ENCODE data around the gene CIZ1.
A peak's percentile ranks its signal among the peaks of the same experiment; 100 is the strongest.

Gene CIZ1

GRCh38 chr9:128190013-128190412 lies 1.4 kb downstream of the CIZ1 start:
- DNase-seq (ENCODE audit: low spot score), result no peak

GRCh38 chr9:128188209-128188608 lies 3.2 kb downstream of the CIZ1 start:
- DNase-seq (ENCODE audit: low spot score), result no peak

GRCh38 chr9:128187361-128187760 lies 4.0 kb downstream of the CIZ1 start:
- no peak for DNase-seq (ENCODE audit: low spot score)

DNA sequence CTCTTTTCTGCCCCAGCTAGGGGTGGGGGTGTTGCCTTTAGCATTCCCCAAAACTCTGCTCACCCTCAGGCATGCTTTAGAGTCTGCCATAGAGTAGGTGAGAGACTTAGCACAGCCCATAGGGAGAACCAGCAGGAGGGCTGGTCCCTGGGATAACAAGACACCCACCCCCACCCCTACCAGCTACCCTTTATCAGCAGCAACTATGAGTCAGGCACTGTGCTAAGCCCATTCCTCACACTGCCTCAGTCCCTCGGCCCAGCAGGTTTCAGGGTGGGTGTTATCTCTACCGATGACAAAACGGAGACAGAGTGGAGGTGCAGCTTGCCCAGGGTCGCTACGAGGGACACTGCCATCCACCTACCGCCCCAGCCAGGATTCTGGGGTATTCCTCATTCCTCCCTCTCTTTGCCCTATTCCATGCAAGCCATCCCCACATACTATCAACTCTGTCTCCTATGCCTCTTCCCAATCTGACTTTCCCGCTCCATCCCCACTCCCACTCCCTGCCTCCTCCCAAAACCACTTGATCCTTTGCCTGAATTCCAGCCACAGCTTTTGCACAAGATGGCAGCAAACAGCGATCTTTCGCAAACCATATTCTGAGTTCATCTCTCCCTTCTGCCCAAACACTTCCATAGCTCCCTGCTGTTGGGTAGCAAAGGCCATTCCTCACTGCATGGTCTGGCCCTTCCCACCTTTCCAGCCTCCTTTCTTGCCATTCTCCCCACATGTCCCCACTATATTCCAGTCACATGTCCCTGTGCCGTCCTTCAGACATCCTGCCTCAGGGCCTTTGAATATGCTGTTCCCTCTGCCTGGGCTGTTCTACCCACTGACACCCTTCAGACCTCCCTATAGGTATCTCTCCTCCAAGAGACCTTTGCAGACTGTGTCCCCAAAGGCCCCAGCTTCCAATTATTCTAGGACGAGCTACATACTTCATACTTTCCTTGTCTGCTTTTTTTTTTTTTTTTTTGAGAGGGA lies 5.1 kb downstream of the CIZ1 start:
- DNase-seq (ENCODE audit: low spot score), result no peak

DNA sequence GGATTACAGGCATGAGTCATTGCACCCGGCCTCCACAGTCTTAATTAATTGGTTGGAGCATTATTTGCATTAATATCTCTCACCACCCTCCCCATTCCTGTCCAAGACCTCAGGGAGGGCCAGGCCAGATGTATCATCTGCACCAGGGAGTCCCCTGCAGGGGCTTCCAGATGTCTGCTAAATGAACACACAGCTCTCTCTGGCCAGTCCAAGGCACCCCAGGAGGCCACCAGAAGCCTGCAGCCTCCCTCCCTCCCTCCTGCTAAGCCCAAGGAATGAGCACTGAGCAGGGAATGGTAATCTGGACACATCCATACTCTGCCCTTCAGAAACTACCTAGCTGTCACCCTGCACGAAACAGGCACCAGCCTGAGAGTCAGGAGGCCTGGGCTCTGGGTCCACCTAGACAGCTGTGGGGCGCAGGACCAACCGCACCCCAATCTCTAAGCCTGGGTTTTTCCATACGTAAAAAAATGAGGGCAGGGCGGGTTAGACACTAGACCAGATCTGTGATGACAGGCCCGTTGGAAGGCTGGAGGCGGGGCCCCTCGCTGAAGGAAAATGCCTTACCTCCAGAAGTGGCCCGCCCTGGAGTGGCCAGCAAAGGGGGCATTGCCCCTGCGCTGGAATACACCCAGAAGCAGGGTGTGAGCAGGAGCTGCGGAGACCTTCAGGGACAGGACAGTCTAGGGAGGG lies 8.3 kb downstream of the CIZ1 start:
- DNase-seq (ENCODE audit: low spot score), result no peak

GRCh38 chr9:128181480-128181879 lies 9.9 kb downstream of the CIZ1 start:
- peak; percentile 63 for DNase-seq (ENCODE audit: low spot score)

- no peak for DNase-seq (ENCODE audit: low spot score)
Measured at GRCh38 chr9:128180447-128180846, 10.9 kb downstream of the CIZ1 start.

DNA sequence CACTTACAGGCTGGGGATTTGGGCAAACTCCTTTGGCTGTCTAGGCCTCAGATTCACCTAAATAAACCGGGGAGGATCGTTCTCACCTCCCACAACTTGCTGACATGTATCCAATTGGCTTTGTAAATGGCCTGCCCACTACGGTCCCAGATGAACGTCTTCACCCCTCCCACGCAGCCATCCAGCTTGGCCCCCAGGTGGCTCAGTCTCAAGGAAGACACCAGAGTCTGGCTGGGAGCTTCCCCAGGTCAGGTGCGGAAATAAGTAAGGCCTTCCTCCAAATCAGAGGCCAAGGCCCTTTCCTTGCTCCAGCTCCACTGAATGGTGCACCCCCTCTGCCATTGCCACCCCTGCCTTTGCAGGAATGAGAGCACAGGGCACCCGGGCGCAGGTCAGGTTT lies 11.4 kb downstream of the CIZ1 start:
- no peak for DNase-seq (ENCODE audit: low spot score)

DNA sequence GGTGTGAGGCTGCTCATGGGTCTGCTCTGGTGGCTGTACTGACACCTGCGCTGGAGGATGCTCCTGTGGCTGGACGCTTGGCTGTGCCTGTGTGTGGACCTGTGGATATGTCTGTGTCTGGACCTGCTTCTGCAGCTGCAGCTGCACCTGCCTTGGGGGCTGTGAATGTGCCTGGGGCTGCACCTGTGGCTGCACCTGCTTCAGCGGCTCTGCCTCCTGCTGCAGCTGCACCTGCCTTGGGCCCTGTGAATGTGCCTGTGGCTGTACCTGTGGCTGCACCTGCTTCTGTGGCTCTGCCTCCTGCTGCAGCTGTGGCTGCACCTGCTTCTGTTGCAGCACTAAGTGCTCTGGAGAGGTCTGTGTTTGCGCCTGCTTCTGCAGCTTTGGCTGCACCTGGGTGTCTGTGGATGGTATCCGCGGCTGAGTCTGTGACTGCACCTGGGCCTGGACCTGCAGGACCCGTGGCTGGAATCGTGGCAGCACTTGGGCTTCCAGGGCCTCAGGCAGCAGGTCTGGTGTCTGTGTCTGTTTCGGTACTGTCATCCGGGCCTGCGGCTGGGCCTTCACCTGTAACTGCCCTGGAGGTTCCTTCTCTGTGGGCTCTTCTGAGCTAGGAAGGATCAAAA lies 12.5 kb downstream of the CIZ1 start:
- DNase-seq (ENCODE audit: low spot score), result no peak

DNA sequence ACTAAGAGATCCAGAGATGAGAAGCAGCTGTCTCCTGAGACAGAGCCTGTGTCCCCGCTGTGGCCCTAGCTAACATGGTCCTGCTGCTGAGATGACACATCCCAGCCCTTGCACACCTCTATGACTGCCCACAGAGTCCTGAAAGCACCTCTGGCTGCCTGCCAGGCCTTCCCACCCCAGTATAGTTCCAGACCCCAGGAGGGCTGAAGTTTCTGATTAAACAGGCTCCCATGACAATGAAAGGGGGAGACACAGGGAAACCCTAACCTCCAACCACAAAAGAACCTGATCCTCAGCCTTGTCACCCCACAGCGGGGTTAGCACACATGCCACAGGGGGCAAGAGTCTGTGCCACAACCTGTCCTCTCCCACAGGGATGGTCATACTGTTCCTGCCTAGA lies 15.6 kb downstream of the CIZ1 start:
- no peak for DNase-seq (ENCODE audit: low spot score)

DNA sequence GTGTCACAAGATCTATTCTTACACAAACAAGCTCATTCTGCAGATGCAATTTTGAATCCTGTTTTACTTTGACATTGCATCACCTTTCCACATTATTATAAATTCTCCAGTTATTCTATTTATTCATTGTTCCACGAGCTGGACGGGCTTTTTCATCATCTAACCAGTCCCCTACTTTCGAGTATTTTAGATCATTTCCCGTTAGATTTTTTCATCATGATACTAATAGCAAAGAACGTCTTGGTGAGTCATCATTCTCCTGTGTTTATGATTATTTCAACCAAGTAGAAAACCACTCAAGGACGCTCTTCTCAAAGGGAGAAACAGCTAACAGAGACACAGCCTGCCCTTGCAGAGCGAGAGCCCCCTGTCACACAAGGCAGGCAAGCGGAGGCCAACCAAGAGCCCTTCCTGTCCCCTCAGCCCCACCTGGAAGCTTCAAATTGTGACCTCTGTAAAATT lies 16.2 kb downstream of the CIZ1 start:
- DNase-seq (ENCODE audit: low spot score), result no peak

GRCh38 chr9:128174062-128174461 lies 17.3 kb downstream of the CIZ1 start:
- no peak for DNase-seq (ENCODE audit: low spot score)

DNA sequence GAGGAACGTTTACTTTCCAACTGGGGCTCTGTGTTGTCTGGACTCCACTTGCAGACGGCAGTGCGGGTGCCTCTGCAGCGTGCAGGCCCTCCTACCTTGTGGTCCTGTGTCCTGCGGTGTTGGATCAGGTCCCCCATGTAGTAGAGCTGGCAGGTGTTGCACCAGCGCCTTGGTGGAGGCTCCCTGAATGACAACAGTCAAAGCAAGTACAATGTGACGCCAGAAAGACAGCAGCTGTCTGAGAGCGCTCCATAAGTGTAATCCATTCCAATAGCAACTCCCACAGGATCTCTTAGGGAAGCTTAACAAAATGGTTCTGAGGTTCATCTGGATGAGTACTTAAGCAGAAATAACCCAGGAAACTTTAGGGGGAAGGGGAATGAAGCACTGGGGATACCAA lies 21.4 kb downstream of the CIZ1 start:
- no peak for DNase-seq (ENCODE audit: low spot score)

DNA sequence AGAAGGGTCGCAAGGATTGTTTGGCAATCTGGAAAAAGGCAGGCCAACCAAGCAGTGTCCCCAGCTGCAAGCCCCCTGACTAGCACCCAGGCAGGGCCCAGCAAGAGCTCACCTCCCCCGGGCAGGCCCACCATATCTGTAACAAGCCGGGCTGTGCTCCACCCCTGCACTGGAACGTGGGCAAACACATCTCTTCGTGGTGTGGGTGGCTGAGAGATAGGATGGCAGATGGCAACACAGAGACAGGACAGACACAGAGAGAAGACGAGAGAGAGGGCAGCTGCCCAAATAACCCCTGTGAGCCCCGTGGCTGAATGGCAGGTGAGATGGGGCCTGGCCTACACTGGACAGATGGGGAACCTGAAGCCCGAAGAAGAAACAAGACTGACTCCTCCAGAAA lies 21.9 kb downstream of the CIZ1 start:
- DNase-seq (ENCODE audit: low spot score), result no peak

GRCh38 chr9:128168731-128169308 lies 22.6 kb downstream of the CIZ1 start:
- DNase-seq (ENCODE audit: low spot score), result no peak

- DNase-seq (ENCODE audit: low spot score), result no peak
Measured at GRCh38 chr9:128167209-128167608, 24.2 kb downstream of the CIZ1 start.

DNA sequence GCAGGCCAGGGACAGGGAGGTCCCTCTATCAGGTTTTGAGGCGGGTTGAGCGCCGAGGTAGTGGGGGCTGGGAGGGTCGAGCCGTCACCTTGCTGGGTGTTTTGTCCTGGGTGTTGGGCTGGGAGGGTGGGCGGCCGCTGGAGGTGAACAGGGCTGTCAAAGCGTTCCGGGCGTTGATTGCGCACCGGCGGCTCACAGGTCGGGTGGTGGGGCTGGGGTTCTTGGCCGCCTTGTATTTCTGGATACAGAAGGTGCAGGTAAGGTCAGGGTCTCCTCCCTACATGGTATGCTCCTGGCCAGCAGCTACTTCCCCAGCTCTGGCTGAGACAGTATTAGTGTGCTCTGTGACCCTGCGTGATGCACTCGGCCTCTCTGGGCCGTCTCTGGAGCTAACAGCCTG lies 25.2 kb downstream of the CIZ1 start:
- no peak for DNase-seq (ENCODE audit: low spot score)

DNA sequence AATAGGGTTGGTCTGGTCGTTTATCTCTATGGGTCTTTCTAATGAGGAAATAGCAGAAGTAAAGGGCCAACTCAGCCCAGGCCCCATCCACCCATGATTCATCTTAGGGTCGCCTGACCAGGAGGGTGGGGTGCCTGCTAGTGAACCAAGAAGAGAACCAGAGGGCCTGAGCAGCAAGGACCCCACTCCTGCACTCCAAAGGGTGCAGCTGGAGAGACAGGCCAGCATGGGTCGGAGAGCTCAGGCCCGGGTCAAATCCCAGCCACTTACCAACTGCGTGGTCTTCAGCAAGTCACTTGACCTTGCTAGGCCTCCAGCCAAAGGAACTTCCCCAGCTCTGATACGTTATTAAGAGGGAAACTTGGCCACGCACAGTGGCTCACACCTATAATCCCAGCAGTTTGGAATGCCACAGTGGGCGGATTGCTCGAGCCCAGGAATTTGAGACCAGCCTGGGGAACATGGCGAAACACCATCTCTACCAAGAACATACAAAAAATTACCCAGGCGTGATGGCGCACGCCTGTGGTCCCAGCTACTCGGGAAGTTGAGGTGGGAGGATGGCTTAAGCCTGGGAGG lies 27.0 kb downstream of the CIZ1 start:
- no peak for DNase-seq (ENCODE audit: low spot score)

DNA sequence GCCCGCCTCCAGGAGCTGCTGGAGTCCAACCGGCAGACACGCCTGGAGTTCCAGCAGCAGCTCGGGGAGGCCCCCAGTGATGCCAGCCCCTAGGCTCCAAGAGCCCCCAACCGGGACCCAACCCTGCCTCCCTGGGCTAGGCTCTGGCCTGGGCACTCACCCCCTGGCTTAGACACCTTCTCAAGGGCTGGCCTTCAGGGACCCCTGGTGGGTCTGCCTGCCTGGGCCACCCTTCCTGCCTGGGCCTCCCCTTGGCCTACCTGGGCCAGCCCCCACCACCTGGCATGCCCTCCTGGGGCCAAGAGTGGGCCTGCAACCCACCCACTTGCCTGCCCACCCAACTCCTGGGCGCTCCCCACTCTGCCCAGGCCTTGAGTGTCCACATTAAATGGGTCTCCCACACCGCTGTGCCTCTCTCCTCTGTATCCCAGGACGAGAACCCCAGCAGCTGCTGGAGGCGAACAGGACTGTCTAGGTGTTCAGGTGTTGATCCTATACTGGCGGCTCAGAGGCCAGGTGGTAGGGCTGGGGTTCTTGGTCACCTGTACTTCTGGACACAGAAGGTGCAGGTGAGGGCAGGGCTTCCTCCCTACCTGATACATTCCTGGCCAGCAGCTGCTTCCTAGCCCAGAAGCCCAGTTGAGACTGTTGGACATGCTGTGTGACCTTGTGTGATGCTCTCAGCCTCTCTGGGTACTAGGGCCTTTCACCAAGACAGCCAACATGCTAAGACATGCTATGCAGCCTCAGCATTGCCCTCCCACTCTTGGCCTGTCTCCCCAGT lies 27.7 kb downstream of the CIZ1 start:
- DNase-seq (ENCODE audit: low spot score), result no peak

GRCh38 chr9:128163027-128163515 lies 28.3 kb downstream of the CIZ1 start:
- no peak for DNase-seq (ENCODE audit: low spot score)

Data from ecto neural progenitor cell (in vitro differentiated cells).